Pancreas (tissue), 10 donors: ENCODE data around the gene CNIH2. TPM values are rescaled to one million over a fixed set of nuclear protein-coding genes. Genes with fewer than 3 reads are reported as not detected.

Source experiments
- ATAC-seq, 4 donors: fragments of 200-7000 bp; cut with Tn5 transposase; one replicate each; pipeline versions ENCODE4 v1.8.0 to v1.9.1; 2020; ENCODE audit warnings: mild to moderate bottlenecking in 4 of 4, moderate library complexity in 4 of 4
- DNase-seq, 6 donors: peaks; one replicate each; pipeline ENCODE4 v3.0.0-alpha.2; 2020
- FAIRE-seq: peaks from 2 replicates; lab custom pipeline; 2012; peaks lifted over from hg19 to GRCh38; lab: Jason Lieb, UNC
- H3K27ac ChIP-seq, 4 donors: fragments of 200-600 bp; sonication (generic); 1 replicate in 3 of 4; 2 replicates in 1 of 4; pipeline versions ENCODE4 v1.5.0 to v1.8.0; 2020
- H3K27me3 ChIP-seq, 4 donors: fragments of 200-600 bp; one replicate each; pipeline ENCODE4 v1.8.0; 2021
- H3K36me3 ChIP-seq, 3 donors: fragments of 200-600 bp; sonication (generic) in 1 of 3; one replicate each; pipeline versions ENCODE4 v1.5.0 to v1.8.0; 2020 to 2021
- H3K4me1 ChIP-seq, 3 donors: fragments of 200-600 bp; one replicate each; pipeline ENCODE4 v1.8.0; 2021
- H3K4me3 ChIP-seq, 4 donors: fragments of 200-600 bp; sonication (generic) in 2 of 4; one replicate each; pipeline versions ENCODE4 v1.5.0 to v1.8.0; 2020 to 2021
- H3K9me3 ChIP-seq, 4 donors: fragments of 200-600 bp; one replicate each; pipeline ENCODE4 v1.8.0; 2021
- WGBS, 2 donors: extraction: QIAGEN DNeasy Blood & Tissue Kit; methylation state at CpG; one replicate each; pipeline ENCODE4 v1.1.7; 2013; 5-methylcytosine and 5-hydroxymethylcytosine counted together
- intact Hi-C, 3 donors: fragments of 100-400 bp; cut with DNase I; formaldehyde crosslinking; loops; one replicate each; pipeline versions ENCODE4 v1.11.1 to v1.14.2; 2022
- polyA plus RNA-seq, 2 donors: library from polyadenylated mRNA; stranded (reverse); fragments of 200-250 nt; gene quantifications; one replicate each; pipeline ENCODE4 v1.2.3, GENCODE V29; 2013
- total RNA-seq, 6 donors: library from RNA; stranded (reverse); fragmentation: NEBNext Ultra II Directional in 4 of 6; extraction: Animal tissue kit (Norgen Biotek cat#: 25700) in 4 of 6; gene quantifications; one replicate each; pipeline versions ENCODE4 v1.2.1 to v1.2.4, GENCODE V29; 2021 to 2023
- TF ChIP-seq, protein P1 (sequence below), 4 donors: fragments of 200-600 bp; sonication (generic) in 3 of 4; IDR thresholded peaks; one replicate each; pipeline versions ENCODE4 v1.5.0 to v1.8.0; 2021; ENCODE audit warnings: antibody characterized with exemption in 4 of 4
- donor health status: healthy with polysubstance abuse.
- donor health status: DM: no; HTN: no; CAD: no; lungs with moderate emphysema.
- donor health status: DM: no; HTN: no; CAD: no.
- donor health status: control.
- donor health status: control.
- donor health status: Bipolar disorder and iron deficiency.
- donor health status: DM: yes; HTN: yes; CAD: no.
- donor health status: DM: no; HTN: no; CAD: no.
- donor health status: DM: no; HTN: no; CAD: no.
- donor health status: DM: yes; HTN: yes; CAD: no.

Gene CNIH2
- total and polyA plus RNA-seq, 8 donors: 0.83 to 34.3 (median 3.8) TPM

GRCh38 chr11:66328031-66328301 is 50.0 kb downstream of the CNIH2 start:
- no peaks in the 10 kb centered on the region for H3K9me3 ChIP-seq
- H3K4me1 ChIP-seq: no peaks in the 10 kb centered on the region
- H3K4me3 ChIP-seq: no peak overlapping the region
- ATAC-seq (peak in 1 of 4 donors; percentile 8), DNase-seq (peak in 1 of 6 donors; percentile 26), FAIRE-seq (no peak)
- intact Hi-C loops: no loop called here
- TF ChIP-seq, protein P1, sequence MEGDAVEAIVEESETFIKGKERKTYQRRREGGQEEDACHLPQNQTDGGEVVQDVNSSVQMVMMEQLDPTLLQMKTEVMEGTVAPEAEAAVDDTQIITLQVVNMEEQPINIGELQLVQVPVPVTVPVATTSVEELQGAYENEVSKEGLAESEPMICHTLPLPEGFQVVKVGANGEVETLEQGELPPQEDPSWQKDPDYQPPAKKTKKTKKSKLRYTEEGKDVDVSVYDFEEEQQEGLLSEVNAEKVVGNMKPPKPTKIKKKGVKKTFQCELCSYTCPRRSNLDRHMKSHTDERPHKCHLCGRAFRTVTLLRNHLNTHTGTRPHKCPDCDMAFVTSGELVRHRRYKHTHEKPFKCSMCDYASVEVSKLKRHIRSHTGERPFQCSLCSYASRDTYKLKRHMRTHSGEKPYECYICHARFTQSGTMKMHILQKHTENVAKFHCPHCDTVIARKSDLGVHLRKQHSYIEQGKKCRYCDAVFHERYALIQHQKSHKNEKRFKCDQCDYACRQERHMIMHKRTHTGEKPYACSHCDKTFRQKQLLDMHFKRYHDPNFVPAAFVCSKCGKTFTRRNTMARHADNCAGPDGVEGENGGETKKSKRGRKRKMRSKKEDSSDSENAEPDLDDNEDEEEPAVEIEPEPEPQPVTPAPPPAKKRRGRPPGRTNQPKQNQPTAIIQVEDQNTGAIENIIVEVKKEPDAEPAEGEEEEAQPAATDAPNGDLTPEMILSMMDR (IDR thresholded peaks at IDR 0.05): no peak
- 57 to 73% methylated on average over 3 of the region's 3 CpGs for WGBS, 2 donors
- H3K36me3 ChIP-seq: no peaks in the 10 kb centered on the region
- H3K27me3 ChIP-seq: no peaks in the 10 kb centered on the region
- no peak overlapping the region for H3K27ac ChIP-seq

DNA sequence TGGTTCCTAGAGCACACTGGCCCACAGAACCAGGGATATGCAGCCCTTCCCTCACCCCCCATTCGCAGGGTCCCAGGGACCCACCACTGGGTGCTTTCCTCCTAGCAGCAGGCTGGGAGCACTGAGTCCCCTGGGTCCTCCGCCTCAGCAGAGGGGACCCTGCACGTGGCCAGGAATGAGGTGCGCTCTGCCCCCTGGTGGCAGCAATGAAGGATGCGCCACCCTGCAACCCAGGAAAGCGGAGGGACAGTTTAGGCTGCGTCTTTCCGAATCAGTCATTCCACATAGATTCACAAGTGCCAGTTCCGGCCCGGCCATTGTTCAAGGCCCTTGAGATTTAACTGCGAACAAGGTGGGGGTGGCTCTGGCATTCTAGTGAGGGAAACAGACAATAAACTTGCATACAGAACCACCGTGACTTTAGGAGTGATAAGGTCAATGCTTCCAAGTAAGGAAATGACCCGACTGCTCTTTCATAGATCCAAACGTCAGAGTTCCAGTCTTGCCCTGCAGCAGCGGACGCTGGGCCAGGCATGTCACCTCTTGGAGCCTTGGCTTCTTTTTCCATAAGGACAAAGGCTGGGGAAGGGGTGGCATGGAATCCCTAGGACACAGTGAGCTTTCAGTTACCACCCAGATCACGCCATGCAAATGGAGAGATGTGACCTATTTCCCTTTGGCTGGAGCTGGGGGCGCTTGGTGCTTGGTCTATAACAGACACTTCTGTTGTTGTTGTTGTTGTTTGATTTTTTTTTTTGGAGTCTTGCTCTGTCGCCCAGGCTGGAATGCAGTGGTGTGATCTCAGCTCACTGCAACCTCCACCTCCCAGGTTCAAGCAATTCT is 50.5 kb downstream of the CNIH2 start:
- 9 to 12% methylated on average over 19 of the region's 19 CpGs for WGBS, 2 donors
- FAIRE-seq (no peak), DNase-seq (peak in 5 of 6 donors; percentile 60 to 87 (median 83)), ATAC-seq (peak; percentile 86 to 95 (median 92))
- intact Hi-C loops: no loop called here
- Histone ChIP-seq H3K4me1 (no peaks in the 10 kb centered on the region), H3K9me3 (no peaks in the 10 kb centered on the region), H3K36me3 (no peaks in the 10 kb centered on the region), H3K27me3 (no peaks in the 10 kb centered on the region), H3K27ac (no peak overlapping the region), H3K4me3 (no peak overlapping the region)
- TF ChIP-seq, protein P1 (IDR thresholded peaks at IDR 0.05): peak; percentile 87 to 97 (median 92)

- TF ChIP-seq, protein P1 (IDR thresholded peaks at IDR 0.05): no peak
- no peak for ATAC-seq
- intact Hi-C loops: no loop called here
- Histone ChIP-seq H3K4me3 (no peak overlapping the region), H3K36me3 (no peaks in the 10 kb centered on the region), H3K27ac (no peak overlapping the region), H3K4me1 (no peaks in the 10 kb centered on the region), H3K9me3 (no peaks in the 10 kb centered on the region), H3K27me3 (no peaks in the 10 kb centered on the region)
- DNase-seq: peak in 1 of 6 donors; percentile 1
- FAIRE-seq: no peak
- WGBS, 2 donors: 75 to 85% methylated on average over 3 of the region's 3 CpGs
Measured at GRCh38 chr11:66329165-66329673, 51.2 kb downstream of the CNIH2 start.

DNA sequence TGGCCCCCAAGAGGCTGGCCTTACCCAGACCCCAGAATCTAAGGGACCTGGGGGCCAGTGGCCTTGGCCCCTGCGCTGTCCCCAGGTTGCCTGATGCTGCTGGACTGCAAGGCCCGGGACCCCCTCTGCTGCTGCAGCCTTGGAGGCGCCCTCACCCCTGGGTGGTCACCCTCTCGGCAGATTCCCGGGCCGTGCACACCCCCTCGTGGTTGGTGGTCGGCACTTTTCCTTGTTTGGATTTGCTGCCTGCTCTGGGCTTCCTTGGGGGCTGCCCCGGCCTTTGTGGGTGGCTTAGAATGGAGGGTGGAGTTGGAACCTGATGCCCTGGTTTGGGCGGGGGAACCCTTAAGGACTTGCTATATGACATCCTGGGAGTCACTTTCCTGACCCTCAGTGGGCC is 53.0 kb downstream of the CNIH2 start:
- ATAC-seq (no peak), FAIRE-seq (no peak), DNase-seq (peak in 1 of 6 donors; percentile 40)
- Histone ChIP-seq H3K4me3 (no peak overlapping the region), H3K9me3 (no peaks in the 10 kb centered on the region), H3K4me1 (peaks cover 0 to 4% (median 3%) of the 10 kb centered on the region in 3 donors), H3K36me3 (no peaks in the 10 kb centered on the region), H3K27ac (no peak overlapping the region), H3K27me3 (no peaks in the 10 kb centered on the region)
- TF ChIP-seq, protein P1 (IDR thresholded peaks at IDR 0.05): no peak
- intact Hi-C loops: no loop called here
- 56 to 80% methylated on average over 7 to 10 of the region's 10 CpGs for WGBS, 2 donors
